CD4-positive, alpha-beta T cell (primary cell): ENCODE measurements around the gene IFIH1. TPM values are rescaled to one million over a fixed set of nuclear protein-coding genes. Genes with fewer than 3 reads are reported as not detected.

Experiments
- ATAC-seq: fragments of 200-7000 bp; cut with Tn5 transposase; one replicate; pipeline ENCODE4 v1.10.0; 2022; ENCODE audit warnings: mild to moderate bottlenecking; ENCODE audit not compliant: poor library complexity
- CTCF ChIA-PET: fragments of 350-600 bp; sonication (Branson Sonifier 250); formaldehyde crosslinking; loops from one replicate; lab custom pipeline; 2021; ENCODE audit warnings: antibody characterized with exemption, inconsistent platforms; lab: Charles Lee
- POLR2A ChIA-PET: fragments of 350-600 bp; sonication (Branson Sonifier 250); formaldehyde crosslinking; loops from one replicate; lab custom pipeline; 2021; ENCODE audit warnings: antibody characterized with exemption, inconsistent platforms; lab: Charles Lee
- DNase-seq, 14 experiments: peaks; one replicate each; pipeline ENCODE4 v3.0.0-alpha.2; 2013 to 2020; ENCODE audit warnings: mixed read lengths in 2 of 14
- H3K27ac ChIP-seq, 2 donors: one replicate each; pipeline versions ENCODE4 v1.5.1 to v1.7.0; 2013; ENCODE audit warnings: low read length in 2 of 2, low read depth in 1 of 2, mild to moderate bottlenecking in 1 of 2
- H3K27me3 ChIP-seq, 2 experiments: 1 replicate in 1 of 2; 2 replicates in 1 of 2; pipeline versions ENCODE4 v1.6.1 to v1.7.0; 2013; ENCODE audit warnings: low read length in 2 of 2, control low read depth in 1 of 2, mild to moderate bottlenecking in 1 of 2, moderate library complexity in 1 of 2; ENCODE audit not compliant: insufficient read depth in 2 of 2, control insufficient read depth in 1 of 2
- H3K36me3 ChIP-seq: one replicate; pipeline ENCODE4 v1.6.1; 2013; ENCODE audit warnings: low read length, control low read depth; ENCODE audit not compliant: insufficient read depth
- H3K4me1 ChIP-seq: one replicate; pipeline ENCODE4 v1.6.1; 2013; ENCODE audit warnings: low read length, control low read depth; ENCODE audit not compliant: insufficient read depth
- H3K4me3 ChIP-seq: one replicate; pipeline ENCODE4 v1.5.1; 2013; ENCODE audit warnings: mild to moderate bottlenecking, low read length, moderate library complexity
- H3K9me3 ChIP-seq, 2 experiments: 1 replicate in 1 of 2; 2 replicates in 1 of 2; pipeline versions ENCODE4 v1.6.1 to v1.7.0; 2013; ENCODE audit warnings: low read length in 2 of 2, mild to moderate bottlenecking in 2 of 2, control low read depth in 1 of 2, moderate library complexity in 1 of 2; ENCODE audit not compliant: control insufficient read depth in 1 of 2, insufficient read depth in 1 of 2
- H3K27ac Mint-ChIP-seq: one replicate; pipeline ENCODE4 v1.8.0; 2020; ENCODE audit warnings: mixed read lengths
- H3K27me3 Mint-ChIP-seq: one replicate; pipeline ENCODE4 v1.8.0; 2021; ENCODE audit warnings: mixed read lengths
- H3K36me3 Mint-ChIP-seq: one replicate; pipeline ENCODE4 v1.8.0; 2021; ENCODE audit warnings: low read depth, mixed read lengths
- H3K4me1 Mint-ChIP-seq: one replicate; pipeline ENCODE4 v1.8.0; 2021; ENCODE audit warnings: low read depth, mixed read lengths
- H3K4me3 Mint-ChIP-seq: one replicate; pipeline ENCODE4 v1.8.0; 2020; ENCODE audit warnings: mild to moderate bottlenecking, mixed read lengths
- H3K9me3 Mint-ChIP-seq: one replicate; pipeline ENCODE4 v1.8.0; 2020; ENCODE audit warnings: mixed read lengths
- CTCF ChIP-seq: fragments of 200-600 bp; IDR thresholded peaks from one replicate; pipeline ENCODE4 v1.8.0; 2022; ENCODE audit warnings: antibody characterized with exemption, mild to moderate bottlenecking
- intact Hi-C, 2 experiments: fragments of 100-400 bp; cut with DNase I in 1 of 2; cut with micrococcal nuclease in 1 of 2; formaldehyde crosslinking; loops; one replicate each; pipeline versions ENCODE4 v1.15.1 to v1.9.0; 2023 to 2025; cut with DNase I, micrococcal nuclease
- total RNA-seq, 174 experiments: library from RNA in 2 of 174; stranded (reverse) in 2 of 174; gene quantifications; one replicate each; pipeline ENCODE4 v1.2.3 and lab custom pipeline; 2021 to 2026

IFIH1 gene
- total RNA-seq, 2 experiments from 2014 or later: 31.1 to 32.1 TPM

DNA sequence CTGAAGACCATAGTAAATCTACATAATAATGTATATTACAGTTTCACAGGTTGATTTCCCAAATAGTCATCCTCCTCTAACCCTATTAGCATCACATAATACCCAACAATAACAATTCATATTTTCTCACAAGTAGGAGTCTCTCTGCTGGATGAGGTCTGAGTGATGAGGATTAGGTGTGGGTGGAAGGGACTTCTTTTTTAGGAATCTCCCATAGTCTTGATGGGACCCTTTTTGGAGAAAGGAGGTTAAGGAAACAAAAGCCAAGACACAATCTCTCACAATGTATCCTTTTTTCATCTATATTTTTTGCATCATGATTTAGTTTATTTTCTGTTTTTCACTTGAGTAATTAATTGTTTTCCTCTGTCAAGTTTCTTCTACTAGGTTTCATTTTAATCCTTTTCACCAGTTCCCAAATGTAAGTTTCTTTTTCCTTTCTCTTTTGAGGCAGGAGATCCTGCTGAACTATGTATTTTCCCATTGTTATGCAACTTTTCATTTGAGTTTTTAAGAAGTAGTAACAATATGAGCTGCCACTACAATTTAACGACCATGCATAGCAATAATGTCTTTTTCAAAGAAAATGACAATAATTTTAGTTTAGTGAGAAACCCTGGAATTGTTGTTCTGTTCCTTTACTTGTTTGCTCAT is 2.5 kb upstream of the IFIH1 start:
- peaks cover 22% of the 10 kb centered on the region for H3K4me1 ChIP-seq
- Mint-ChIP-seq H3K27me3 (no peaks in the 10 kb centered on the region), H3K4me3 (peak overlapping the region; percentile 65), H3K36me3 (peaks cover 14% of the 10 kb centered on the region), H3K27ac (peak overlapping the region; percentile 99), H3K4me1 (peaks cover 54% of the 10 kb centered on the region), H3K9me3 (no peaks in the 10 kb centered on the region)
- ATAC-seq (no peak), DNase-seq (no peak)
- intact Hi-C loops: loop anchor here in 1 of 2 experiments (2.0 kb wide), 1 partner anchor 24 kb away; the partner anchor contains the start of gene GCA
- TF ChIP-seq CTCF: no peak
- H3K4me3 ChIP-seq: no peak overlapping the region
- ChIA-PET POLR2A (interaction anchor here (1.2 kb wide), 2 partner anchors 23 kb away, joined by 4 to 5 read pairs; partner anchors contain the start of gene GCA), CTCF (interaction anchor here (0.6 to 5.0 kb wide), 2 partner anchors 17 to 20 kb away, joined by 3 to 23 read pairs; no protein-coding TSS in a partner anchor)
- H3K9me3 ChIP-seq: no peaks in the 10 kb centered on the region
- H3K36me3 ChIP-seq: no peaks in the 10 kb centered on the region
- H3K27ac ChIP-seq: no peak overlapping the region
- no peaks in the 10 kb centered on the region for H3K27me3 ChIP-seq

GRCh38 chr2:162317861-162318327 is 590 bp downstream of the IFIH1 start:
- Mint-ChIP-seq H3K9me3 (no peaks in the 10 kb centered on the region), H3K4me3 (peak overlapping the region; percentile 98), H3K36me3 (peaks cover 20% of the 10 kb centered on the region), H3K27ac (peak overlapping the region; percentile 99), H3K27me3 (no peaks in the 10 kb centered on the region), H3K4me1 (peaks cover 78% of the 10 kb centered on the region)
- ChIA-PET CTCF (interaction anchor here (1.1 to 5.0 kb wide), 5 partner anchors 16 to 164 kb away, joined by 3 to 23 read pairs (median 6); partner anchors contain the start of gene GCA), POLR2A (interaction anchor here (0.8 to 2.8 kb wide), 12 partner anchors 9 to 364 kb away, joined by 3 to 30 read pairs (median 6); partner anchors contain the start of gene GCA)
- Histone ChIP-seq H3K36me3 (no peaks in the 10 kb centered on the region), H3K27me3 (no peaks in the 10 kb centered on the region), H3K27ac (peak overlapping the region; percentile 91 to 97), H3K9me3 (no peaks in the 10 kb centered on the region), H3K4me3 (peak overlapping the region; percentile 90), H3K4me1 (peaks cover 29% of the 10 kb centered on the region)
- intact Hi-C loops: loop anchor here (1.0 to 5.0 kb wide), 4 partner anchors 17 to 1006 kb away; partner anchors contain the start of gene GCA (in 1 of the 2)
- ATAC-seq: peak; percentile 4
- no peak for TF ChIP-seq CTCF
- DNase-seq: peak in 10 of 14 experiments; percentile 6 to 67 (median 32)

- ChIA-PET CTCF (interaction anchor here (1.1 to 5.0 kb wide), 3 partner anchors 17 to 26 kb away, joined by 4 to 23 read pairs (median 6); partner anchors contain the start of gene GCA), POLR2A (interaction anchor here (1.2 to 2.8 kb wide), 8 partner anchors 8 to 26 kb away, joined by 3 to 30 read pairs (median 8); partner anchors contain the start of gene GCA)
- H3K4me3 Mint-ChIP-seq: peak overlapping the region; percentile 98
Measured at GRCh38 chr2:162317058-162317742, 1.3 kb downstream of the IFIH1 start.

More at GRCh38 chr2:162317058-162317742, 1.3 kb downstream of the IFIH1 start:
- no peak for TF ChIP-seq CTCF
- Histone ChIP-seq H3K27me3 (no peaks in the 10 kb centered on the region), H3K27ac (peak overlapping the region; percentile 91 to 97), H3K9me3 (no peaks in the 10 kb centered on the region), H3K4me1 (peaks cover 29% of the 10 kb centered on the region), H3K4me3 (peak overlapping the region; percentile 90), H3K36me3 (no peaks in the 10 kb centered on the region)
- no peak for ATAC-seq
- intact Hi-C loops: loop anchor here (1.0 to 5.0 kb wide), 2 partner anchors 16 to 1005 kb away; no protein-coding TSS in a partner anchor
- DNase-seq: no peak
- H3K4me1 Mint-ChIP-seq: peaks cover 85% of the 10 kb centered on the region
- peak overlapping the region; percentile 99 for H3K27ac Mint-ChIP-seq
- peaks cover 23% of the 10 kb centered on the region for H3K36me3 Mint-ChIP-seq
- no peaks in the 10 kb centered on the region for H3K27me3 Mint-ChIP-seq
- no peaks in the 10 kb centered on the region for H3K9me3 Mint-ChIP-seq
